OCI-LY7 (cell line): Measurements from ENCODE around the gene IFNGR1.

Experiments
- CTCF ChIP-seq: fragments of 200-600 bp; sonication (generic); conservative IDR thresholded peaks from 2 replicates; pipeline ENCODE4 v1.5.1; 2014; ENCODE audit warnings: mild to moderate bottlenecking, antibody characterized with exemption, low read length, moderate library complexity, mixed read lengths
- EZH2phosphoT487 ChIP-seq: fragments of 200-600 bp; sonication (generic); IDR thresholded peaks from 2 replicates; pipeline ENCODE4 v1.6.1; 2018; ENCODE audit warnings: low read depth, borderline replicate concordance, mild to moderate bottlenecking, mixed run types, antibody characterized with exemption, low read length, moderate library complexity, mixed read lengths

DNA sequence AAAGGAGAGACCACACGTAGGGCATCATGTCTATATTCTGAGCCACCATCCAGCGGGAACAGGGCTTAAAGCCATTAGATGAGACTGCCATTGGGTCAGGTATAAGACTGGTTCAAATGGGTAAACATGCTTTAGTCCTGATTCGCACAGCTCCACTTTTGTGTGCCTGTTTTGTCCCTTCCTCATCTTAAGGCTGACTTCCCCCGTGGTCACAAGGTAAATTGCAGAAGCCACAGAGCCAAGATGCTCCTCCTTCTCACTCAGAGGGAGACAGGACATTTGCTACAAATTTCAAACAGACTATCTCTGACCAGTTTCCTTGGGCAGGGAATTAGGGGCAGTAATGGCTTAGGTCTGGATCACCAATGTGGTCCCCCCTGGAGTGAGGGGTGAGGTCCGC lies 11.4 kb upstream of the IFNGR1 start:
- TF ChIP-seq CTCF (no peak), EZH2phosphoT487 (no peak)
